Kidney epithelial cell (primary cell): ENCODE data around the gene CENPV. TPM values are rescaled to one million over a fixed set of nuclear protein-coding genes. Genes with fewer than 3 reads are reported as not detected.

Source experiments
- DNase-seq: peaks from one replicate; pipeline ENCODE4 v3.0.0-alpha.2; 2010; ENCODE audit warnings: low read depth
- H3K27me3 ChIP-seq: 2 replicates; pipeline ENCODE4 v1.6.0; 2011; ENCODE audit warnings: low read length; ENCODE audit not compliant: control insufficient read depth, insufficient read depth
- H3K36me3 ChIP-seq: 2 replicates; pipeline ENCODE4 v1.5.1; 2011; ENCODE audit warnings: low read length; ENCODE audit not compliant: control insufficient read depth, insufficient read depth
- H3K4me3 ChIP-seq: 2 replicates; pipeline ENCODE4 v1.5.1; 2011; ENCODE audit warnings: low read depth, mild to moderate bottlenecking, control low read depth, low read length
- CTCF ChIP-seq: IDR thresholded peaks from 2 replicates; pipeline ENCODE4 v1.5.1; 2011; ENCODE audit warnings: mild to moderate bottlenecking, moderate library complexity, low read length, control low read depth, inconsistent platforms; ENCODE audit not compliant: insufficient read depth, poor library complexity, severe bottlenecking
- total RNA-seq: library from RNA; depleted of rRNA; stranded (reverse); fragments of >200 nt; gene quantifications from 2 replicates; pipeline ENCODE4 v1.2.3, GENCODE V29; 2015

CENPV gene
- total RNA-seq, 1 donor from 2014 or later, result 42.6 TPM

- no peaks in the 10 kb centered on the region for H3K27me3 ChIP-seq
- TF ChIP-seq CTCF, result no peak
- H3K4me3 ChIP-seq, result peak overlapping the region; percentile 73
- H3K36me3 ChIP-seq, result no peaks in the 10 kb centered on the region
- DNase-seq, result no peak
Measured at GRCh38 chr17:16352667-16353316, 477 bp downstream of the CENPV start.

- Histone ChIP-seq H3K36me3 (no peaks in the 10 kb centered on the region), H3K4me3 (peak overlapping the region; percentile 73), H3K27me3 (no peaks in the 10 kb centered on the region)
- no peak for TF ChIP-seq CTCF
- no peak for DNase-seq
Measured at GRCh38 chr17:16352303-16352666, 984 bp downstream of the CENPV start.

GRCh38 chr17:16351831-16352230 lies 1.4 kb downstream of the CENPV start:
- no peak for DNase-seq
- H3K4me3 ChIP-seq, result peak overlapping the region; percentile 73
- no peaks in the 10 kb centered on the region for H3K36me3 ChIP-seq
- no peak for TF ChIP-seq CTCF
- H3K27me3 ChIP-seq, result no peaks in the 10 kb centered on the region

GRCh38 chr17:16349431-16349830 lies 3.8 kb downstream of the CENPV start:
- Histone ChIP-seq H3K27me3 (no peaks in the 10 kb centered on the region), H3K36me3 (no peaks in the 10 kb centered on the region), H3K4me3 (no peak overlapping the region)
- DNase-seq, result no peak
- TF ChIP-seq CTCF, result no peak

- Histone ChIP-seq H3K4me3 (no peak overlapping the region), H3K27me3 (no peaks in the 10 kb centered on the region), H3K36me3 (no peaks in the 10 kb centered on the region)
- TF ChIP-seq CTCF, result no peak
- no peak for DNase-seq
Measured at GRCh38 chr17:16348586-16348985, 4.7 kb downstream of the CENPV start.

GRCh38 chr17:16346721-16347271 lies 6.5 kb downstream of the CENPV start:
- TF ChIP-seq CTCF, result no peak
- H3K4me3 ChIP-seq, result no peak overlapping the region
- H3K27me3 ChIP-seq, result no peaks in the 10 kb centered on the region
- no peak for DNase-seq
- no peaks in the 10 kb centered on the region for H3K36me3 ChIP-seq
